Stimulated activated naive CD4-positive, alpha-beta T cell (primary cell): ENCODE results near the gene C14orf93.
"Not testable (repeated sequence)": the region's sequence is repeated elsewhere in the genome, so short reads cannot be mapped to it uniquely, and the experiment has no call there.

Source experiments
- DNase-seq, 6 experiments: peaks; one replicate each; lab custom pipeline; 2025; lab: John Stamatoyannopoulos, UW

Gene C14orf93

DNA sequence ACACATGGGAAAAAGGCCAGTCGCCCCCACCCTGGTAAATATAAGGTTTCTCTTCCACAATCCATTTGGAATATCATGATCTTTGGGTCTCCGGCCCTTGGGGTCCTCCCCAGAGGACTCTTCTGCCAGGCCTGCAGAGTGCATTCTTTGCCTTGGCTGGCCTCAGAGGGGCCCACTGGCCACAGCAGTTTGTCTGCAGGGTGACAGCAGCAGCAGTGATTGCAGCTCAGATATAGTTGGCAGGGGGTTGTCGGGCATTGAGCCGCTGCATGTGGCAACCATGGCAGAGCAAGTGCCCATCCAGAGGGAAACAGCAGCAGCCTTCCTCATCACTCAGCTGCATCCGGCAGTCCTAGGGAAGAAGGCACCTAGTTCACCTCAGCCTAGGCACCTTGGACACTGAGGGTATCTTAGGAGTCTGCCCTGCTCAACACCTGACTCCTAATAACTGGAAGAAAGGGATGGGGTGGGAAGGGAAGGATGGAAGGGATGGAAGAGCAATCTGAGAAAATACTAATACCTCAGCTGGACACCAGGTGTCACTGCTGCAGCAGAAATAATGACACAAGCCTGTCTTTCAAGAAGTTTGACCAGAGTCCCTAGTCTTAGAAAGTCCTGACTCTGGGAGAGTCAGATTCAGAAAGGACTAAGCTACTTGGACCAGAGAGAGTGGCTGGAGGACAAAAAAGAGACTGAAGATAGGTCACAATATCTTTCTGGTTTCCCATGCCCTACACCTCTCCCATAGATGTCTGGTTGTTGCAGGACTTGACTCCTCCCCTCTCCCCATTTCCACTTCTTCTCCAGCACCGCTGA lies 36.5 kb downstream of the C14orf93 start:
- DNase-seq: peak in 5 of 6 experiments; percentile 3 to 48 (median 26)

DNA sequence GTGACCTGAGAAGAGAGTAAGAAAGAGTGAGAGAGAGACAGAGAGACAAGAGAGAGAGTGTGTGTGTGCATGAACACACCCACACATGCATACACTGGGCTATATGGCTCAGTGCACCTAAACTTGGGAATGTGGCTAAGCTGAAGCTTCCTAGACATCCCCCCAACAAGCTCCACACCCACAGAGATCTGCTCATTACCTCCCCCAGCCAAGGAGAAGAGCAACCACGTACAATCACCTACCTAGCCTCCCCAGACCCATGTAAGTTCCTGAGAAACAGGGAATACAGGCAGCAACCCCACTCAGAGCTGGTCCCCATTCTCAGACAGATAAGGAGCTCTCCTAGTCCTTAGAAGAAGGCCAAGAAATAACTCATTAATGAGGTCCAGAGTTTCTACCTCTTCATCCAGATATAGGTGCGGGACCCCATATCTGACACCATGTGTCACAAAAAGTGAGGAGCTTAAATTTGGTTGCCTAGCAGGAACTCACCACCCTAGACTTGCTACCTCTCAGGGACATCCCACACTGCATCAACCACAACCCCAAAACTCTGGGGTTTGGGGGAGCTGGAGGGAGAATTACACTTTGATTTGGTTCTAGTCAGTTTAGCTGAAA lies 37.5 kb downstream of the C14orf93 start:
- no peak for DNase-seq

DNA sequence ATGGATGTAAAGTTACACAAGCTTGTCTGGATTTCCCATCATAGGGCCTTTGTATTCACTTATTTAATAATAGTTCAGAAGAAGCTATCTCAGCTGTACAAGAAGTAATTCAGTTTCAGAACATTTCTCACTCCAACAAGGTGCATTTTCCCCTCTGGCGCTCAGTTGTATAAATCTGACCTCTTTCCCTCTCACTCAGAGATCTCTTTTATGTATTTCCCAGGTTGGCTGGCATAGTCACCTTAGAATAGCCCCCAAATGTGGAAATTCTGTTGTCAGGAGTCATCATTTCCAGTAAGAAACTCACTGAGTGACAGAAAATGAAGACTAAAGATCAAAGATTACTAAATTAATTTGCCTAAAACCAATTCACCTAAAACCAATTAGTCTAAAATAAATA lies 38.8 kb downstream of the C14orf93 start:
- no peak for DNase-seq

DNA sequence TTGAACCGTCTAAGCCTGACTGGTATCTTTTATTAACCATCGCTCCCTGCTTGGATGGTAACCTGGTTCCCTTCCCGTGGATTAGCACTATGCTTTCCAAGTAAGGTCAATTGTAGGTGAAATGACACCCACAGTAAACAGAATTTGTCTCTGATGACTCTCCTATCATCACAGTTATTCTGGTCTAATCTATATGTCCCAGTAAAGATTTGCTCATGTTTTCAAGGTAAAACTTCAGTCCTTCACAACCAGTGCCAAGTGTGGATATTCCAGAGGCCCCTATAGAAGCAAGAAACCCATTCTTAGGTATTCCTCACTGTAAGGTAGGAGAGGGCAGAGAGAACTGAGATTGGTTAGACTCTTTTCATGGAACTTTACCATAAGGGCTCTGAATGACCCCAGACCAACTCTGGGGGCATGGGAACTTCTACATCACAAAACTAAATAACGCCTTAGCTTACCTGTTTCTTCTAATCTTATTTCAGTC lies 43.1 kb downstream of the C14orf93 start:
- DNase-seq: no peak

DNA sequence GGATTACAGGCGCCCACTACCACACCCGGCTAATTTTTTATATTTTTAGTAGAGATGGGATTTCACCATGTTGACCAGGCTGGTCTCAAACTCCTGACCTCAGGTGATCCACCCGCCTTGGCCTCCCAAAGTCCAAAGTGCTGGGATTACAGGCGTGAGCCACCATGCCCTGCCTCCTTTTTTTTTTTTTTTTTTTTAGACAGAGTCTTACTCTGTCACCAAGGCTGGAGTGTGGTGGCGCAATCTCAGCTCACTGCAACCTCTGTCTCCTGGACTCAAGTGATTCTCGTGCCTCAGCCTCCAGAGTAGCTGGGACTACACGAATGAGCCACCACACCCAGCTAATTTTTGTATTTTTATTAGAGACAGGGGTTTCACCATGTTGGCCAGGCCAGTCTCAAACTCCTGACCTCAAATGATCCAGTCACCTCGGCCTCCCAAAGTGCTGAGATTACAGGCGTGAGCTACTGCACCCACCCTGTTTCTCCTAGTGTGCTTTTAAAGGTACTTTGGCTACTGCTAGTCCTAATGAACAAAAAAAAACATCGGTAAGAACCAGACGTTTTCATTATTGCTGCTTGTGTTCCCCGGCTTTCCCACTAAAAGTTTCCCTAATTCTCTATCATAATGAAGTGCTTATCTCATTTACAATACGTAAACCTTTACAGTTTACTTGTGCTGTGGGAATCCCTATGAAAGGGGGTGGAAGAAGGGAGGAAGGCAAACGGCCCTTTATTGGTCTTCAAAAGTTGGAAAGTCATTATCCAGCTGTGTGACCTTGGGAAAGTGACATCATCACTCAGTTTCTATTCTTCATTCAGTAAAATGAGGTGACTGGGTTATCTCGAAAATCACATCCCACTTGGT lies 43.8 kb downstream of the C14orf93 start:
- DNase-seq: not testable (repeated sequence)

DNA sequence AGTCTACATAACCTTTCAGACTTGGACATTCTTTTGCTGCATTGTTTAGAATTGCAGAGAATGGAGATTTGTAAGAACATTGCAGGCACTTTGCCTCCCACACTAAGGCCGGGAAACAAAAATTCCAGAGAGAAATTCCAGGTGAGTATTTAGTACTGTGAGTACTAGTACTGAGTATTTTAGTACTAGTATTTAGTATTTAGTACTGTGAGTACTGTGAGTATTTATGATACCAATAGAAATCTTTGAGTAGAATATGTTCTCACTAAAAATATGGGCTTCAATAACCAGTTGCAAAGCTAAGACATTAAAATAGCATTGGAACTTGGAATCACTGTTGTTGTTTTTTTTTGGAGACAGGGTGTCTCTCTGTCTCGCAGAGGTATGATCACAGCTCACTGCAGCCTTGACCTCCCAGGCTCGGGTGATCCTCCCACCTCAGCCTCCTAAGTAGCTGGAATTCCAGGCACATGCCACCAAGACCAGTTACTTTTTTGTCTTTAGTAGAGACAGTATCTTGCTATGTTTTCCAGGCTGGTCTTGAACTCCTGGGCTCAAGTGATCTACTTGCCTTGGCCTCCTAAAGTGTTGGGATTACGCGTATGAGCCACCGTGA lies 47.8 kb downstream of the C14orf93 start:
- no peak for DNase-seq

DNA sequence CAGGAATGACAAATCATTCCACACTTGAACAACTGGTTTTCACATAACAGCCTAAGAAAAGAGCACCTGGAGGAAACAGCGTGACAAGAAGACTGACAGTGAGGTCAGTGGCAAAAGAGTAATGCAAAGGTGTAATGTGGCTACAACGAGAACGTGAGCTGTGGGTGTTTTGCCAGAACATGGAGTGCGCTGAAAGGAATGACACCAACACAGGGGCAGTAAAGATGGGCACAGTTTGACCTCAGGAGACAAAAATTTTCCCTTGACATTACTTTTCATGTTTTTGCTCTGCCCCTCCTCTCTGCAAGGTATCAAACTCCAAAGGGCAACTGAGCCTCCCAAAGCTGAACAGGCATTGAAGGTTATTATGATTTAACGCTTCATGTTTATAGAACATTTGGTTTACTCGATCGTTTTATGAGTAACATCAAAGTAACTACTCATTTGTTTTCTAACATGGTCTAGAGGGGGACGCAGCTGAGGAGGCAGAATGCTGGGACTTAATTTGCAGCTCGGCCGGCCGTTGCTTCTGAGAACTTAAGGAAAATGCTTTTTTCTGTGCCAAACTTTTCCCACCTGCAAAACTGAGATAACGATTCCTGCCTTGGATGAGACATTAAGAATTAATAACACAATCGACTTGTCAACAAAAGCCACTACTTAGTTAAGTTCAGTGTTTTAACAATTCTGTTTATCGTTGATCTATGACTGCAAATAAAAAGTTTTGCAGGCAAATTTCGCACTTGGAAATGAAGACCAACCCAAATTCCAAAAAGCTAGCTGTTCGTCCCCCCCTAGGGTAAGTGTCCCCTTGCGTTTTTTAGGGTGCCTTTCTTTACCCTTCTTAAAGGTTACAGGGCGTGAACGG lies 54.0 kb downstream of the C14orf93 start:
- no peak for DNase-seq

DNA sequence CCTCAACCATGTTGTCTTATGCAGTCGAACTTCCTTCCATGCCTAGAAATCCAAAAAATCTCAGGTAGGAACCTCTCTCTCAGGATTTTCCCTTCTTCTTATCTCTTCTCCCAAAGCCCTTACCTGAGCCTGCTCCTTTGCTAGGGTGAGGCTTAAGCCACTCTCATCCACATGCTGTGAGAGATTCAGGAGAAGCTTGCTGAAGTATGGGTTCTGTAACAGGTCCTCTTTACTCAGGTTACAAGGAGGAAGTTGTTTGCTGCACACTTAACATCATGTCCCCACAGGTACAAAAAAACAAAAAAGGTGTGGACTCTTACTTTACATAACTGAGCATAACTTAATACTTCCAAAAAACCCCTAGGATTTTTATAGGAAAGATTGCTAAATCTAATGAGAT lies 57.5 kb downstream of the C14orf93 start:
- no peak for DNase-seq

DNA sequence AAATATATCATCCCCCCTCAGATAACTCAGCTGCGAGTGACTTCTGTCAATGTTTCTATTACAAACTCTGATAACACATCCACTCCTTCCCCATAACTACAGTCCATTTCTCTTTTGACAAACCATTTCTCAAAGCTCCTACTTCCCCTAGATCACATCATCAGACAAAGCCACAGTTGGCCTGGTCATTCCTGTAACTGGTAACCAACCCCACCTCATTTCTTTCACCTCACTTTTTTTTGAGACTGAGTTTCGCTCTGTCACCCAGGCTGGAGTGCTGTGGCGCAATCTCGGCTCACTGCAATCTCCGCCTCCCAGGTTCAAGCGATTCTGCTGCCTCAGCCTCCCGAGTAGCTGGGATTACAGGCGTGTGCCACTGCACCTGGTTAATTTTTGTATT lies 58.1 kb downstream of the C14orf93 start:
- not testable (repeated sequence) for DNase-seq

DNA sequence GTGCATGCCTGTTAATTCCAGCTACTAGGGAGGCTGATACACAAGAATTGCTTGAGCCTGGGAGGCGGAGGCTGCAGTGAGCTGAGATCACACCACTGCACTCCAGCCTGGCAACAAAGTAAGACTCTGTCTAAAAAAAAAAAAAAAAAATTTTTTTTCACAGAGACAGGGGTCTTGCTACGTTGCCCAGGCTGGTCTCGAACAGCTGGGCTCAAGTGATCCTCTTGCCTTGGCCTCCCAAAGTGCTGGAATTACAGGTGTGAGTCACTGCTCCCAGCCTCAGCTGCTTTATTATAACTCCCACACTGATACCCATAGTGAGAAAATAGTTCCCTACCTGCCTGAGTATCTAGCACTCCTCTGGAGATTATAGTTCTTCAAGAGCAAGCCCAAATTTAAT lies 64.3 kb downstream of the C14orf93 start:
- no peak for DNase-seq

DNA sequence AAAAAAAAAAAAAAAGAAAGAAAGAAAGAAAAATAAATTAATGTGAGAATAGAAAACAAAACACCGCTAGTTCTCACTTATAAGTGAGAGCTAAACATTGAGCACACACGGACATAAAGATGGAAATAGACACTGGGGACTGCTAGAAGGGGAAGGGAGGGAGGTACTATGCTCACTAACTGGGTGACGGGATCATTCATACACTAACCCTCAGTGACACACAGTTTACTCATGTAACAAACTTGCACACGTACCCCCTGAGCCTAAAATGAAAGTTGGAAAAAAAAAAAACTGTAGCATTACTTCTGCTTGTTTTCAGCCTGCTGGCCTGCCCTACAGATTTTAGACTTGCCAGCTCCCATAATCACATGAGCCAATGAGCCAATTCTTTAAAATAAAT lies 70.3 kb downstream of the C14orf93 start:
- DNase-seq: no peak
